DOHH2 (cell line): ENCODE data around the gene SLC16A6.

Source experiments
- EZH2phosphoT487 ChIP-seq: fragments of 200-600 bp; sonication (generic); IDR thresholded peaks from 2 replicates; pipeline ENCODE4 v1.6.1; 2017; ENCODE audit warnings: borderline replicate concordance, mild to moderate bottlenecking, antibody characterized with exemption, low read length, moderate library complexity, mixed read lengths
- TF ChIP-seq, protein P1 (sequence below): fragments of 200-600 bp; sonication (generic); IDR thresholded peaks from one replicate; pipeline ENCODE4 v1.5.1; 2014; ENCODE audit warnings: antibody characterized with exemption, mild to moderate bottlenecking, low read depth, low read length; ENCODE audit not compliant: poor library complexity, severe bottlenecking

DNA sequence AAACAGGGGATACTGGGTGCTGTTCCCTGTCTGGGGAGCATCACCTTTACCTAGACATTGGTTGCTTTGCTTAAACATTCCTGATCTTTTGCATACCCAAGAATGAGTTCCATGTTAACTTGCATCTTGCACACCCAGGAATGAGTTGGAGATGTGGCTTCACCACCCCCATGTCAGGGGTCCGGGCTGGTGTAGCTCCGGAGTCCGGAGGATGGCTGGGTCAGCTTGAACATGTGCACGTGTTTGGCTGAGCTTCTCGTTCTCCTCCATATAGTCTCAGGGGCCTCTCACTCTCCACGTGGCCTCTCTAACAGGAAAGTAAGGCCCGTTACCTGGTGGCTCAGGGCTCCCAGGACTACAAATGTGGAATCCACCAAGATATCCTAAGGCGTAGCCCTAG is 61.3 kb downstream of the SLC16A6 start:
- TF ChIP-seq, protein P1, sequence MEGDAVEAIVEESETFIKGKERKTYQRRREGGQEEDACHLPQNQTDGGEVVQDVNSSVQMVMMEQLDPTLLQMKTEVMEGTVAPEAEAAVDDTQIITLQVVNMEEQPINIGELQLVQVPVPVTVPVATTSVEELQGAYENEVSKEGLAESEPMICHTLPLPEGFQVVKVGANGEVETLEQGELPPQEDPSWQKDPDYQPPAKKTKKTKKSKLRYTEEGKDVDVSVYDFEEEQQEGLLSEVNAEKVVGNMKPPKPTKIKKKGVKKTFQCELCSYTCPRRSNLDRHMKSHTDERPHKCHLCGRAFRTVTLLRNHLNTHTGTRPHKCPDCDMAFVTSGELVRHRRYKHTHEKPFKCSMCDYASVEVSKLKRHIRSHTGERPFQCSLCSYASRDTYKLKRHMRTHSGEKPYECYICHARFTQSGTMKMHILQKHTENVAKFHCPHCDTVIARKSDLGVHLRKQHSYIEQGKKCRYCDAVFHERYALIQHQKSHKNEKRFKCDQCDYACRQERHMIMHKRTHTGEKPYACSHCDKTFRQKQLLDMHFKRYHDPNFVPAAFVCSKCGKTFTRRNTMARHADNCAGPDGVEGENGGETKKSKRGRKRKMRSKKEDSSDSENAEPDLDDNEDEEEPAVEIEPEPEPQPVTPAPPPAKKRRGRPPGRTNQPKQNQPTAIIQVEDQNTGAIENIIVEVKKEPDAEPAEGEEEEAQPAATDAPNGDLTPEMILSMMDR = no peak
- no peak for TF ChIP-seq EZH2phosphoT487
